H1 (cell line): ENCODE measurements around the gene DRC1. TPM values are rescaled to one million over a fixed set of nuclear protein-coding genes. Genes with fewer than 3 reads are reported as not detected.

ENCODE experiments used
- CHD1 ChIP-seq: IDR thresholded peaks from 2 replicates; pipeline ENCODE4 v1.6.1; 2012; ENCODE audit warnings: low read depth, low read length, improper control_type of control experiment
- EP300 ChIP-seq, 2 experiments: IDR thresholded peaks; 1 replicate in 1 of 2; 2 replicates in 1 of 2; pipeline ENCODE4 v1.6.1; 2011 to 2012; ENCODE audit warnings: low read depth in 2 of 2, low read length in 2 of 2, mild to moderate bottlenecking in 2 of 2, borderline replicate concordance in 1 of 2, inconsistent platforms in 1 of 2, moderate library complexity in 1 of 2
- polyA plus RNA-seq, 7 experiments: library from polyadenylated mRNA; depleted of rRNA in 3 of 7; stranded (reverse) in 5 of 7; unstranded in 2 of 7; fragments of >200 nt in 5 of 7; fragments of 200-250 nt in 2 of 7; gene quantifications; 1 replicate in 5 of 7; 2 replicates in 1 of 7; 4 replicates in 1 of 7; pipeline versions ENCODE4 v1.2.1 to v1.2.3, GENCODE V29; 2011 to 2013; ENCODE audit warnings: missing spikeins in 2 of 7, mixed read lengths in 2 of 7
- total RNA-seq: library from RNA; stranded (reverse); fragmentation: NEBNext Ultra II Directional; extraction: Animal tissue kit (Norgen Biotek cat#: 25700); gene quantifications from 2 replicates; pipeline ENCODE4 v1.2.1, GENCODE V29; 2021
- TF ChIP-seq, protein P1 (sequence below): fragments of 300-600 bp; sonication (generic); IDR thresholded peaks from 2 replicates; pipeline ENCODE4 v1.7.1; 2012; ENCODE audit warnings: low read length, moderate library complexity, mild to moderate bottlenecking, inconsistent platforms; ENCODE audit not compliant: insufficient replicate concordance

The DRC1 gene
- total and polyA plus RNA-seq, 2 of the 8 experiments (the other 6 are each of a cell fraction or from before 2014, with no cell fraction given): 0.08 TPM; not detected in 1

- TF ChIP-seq, protein P1, sequence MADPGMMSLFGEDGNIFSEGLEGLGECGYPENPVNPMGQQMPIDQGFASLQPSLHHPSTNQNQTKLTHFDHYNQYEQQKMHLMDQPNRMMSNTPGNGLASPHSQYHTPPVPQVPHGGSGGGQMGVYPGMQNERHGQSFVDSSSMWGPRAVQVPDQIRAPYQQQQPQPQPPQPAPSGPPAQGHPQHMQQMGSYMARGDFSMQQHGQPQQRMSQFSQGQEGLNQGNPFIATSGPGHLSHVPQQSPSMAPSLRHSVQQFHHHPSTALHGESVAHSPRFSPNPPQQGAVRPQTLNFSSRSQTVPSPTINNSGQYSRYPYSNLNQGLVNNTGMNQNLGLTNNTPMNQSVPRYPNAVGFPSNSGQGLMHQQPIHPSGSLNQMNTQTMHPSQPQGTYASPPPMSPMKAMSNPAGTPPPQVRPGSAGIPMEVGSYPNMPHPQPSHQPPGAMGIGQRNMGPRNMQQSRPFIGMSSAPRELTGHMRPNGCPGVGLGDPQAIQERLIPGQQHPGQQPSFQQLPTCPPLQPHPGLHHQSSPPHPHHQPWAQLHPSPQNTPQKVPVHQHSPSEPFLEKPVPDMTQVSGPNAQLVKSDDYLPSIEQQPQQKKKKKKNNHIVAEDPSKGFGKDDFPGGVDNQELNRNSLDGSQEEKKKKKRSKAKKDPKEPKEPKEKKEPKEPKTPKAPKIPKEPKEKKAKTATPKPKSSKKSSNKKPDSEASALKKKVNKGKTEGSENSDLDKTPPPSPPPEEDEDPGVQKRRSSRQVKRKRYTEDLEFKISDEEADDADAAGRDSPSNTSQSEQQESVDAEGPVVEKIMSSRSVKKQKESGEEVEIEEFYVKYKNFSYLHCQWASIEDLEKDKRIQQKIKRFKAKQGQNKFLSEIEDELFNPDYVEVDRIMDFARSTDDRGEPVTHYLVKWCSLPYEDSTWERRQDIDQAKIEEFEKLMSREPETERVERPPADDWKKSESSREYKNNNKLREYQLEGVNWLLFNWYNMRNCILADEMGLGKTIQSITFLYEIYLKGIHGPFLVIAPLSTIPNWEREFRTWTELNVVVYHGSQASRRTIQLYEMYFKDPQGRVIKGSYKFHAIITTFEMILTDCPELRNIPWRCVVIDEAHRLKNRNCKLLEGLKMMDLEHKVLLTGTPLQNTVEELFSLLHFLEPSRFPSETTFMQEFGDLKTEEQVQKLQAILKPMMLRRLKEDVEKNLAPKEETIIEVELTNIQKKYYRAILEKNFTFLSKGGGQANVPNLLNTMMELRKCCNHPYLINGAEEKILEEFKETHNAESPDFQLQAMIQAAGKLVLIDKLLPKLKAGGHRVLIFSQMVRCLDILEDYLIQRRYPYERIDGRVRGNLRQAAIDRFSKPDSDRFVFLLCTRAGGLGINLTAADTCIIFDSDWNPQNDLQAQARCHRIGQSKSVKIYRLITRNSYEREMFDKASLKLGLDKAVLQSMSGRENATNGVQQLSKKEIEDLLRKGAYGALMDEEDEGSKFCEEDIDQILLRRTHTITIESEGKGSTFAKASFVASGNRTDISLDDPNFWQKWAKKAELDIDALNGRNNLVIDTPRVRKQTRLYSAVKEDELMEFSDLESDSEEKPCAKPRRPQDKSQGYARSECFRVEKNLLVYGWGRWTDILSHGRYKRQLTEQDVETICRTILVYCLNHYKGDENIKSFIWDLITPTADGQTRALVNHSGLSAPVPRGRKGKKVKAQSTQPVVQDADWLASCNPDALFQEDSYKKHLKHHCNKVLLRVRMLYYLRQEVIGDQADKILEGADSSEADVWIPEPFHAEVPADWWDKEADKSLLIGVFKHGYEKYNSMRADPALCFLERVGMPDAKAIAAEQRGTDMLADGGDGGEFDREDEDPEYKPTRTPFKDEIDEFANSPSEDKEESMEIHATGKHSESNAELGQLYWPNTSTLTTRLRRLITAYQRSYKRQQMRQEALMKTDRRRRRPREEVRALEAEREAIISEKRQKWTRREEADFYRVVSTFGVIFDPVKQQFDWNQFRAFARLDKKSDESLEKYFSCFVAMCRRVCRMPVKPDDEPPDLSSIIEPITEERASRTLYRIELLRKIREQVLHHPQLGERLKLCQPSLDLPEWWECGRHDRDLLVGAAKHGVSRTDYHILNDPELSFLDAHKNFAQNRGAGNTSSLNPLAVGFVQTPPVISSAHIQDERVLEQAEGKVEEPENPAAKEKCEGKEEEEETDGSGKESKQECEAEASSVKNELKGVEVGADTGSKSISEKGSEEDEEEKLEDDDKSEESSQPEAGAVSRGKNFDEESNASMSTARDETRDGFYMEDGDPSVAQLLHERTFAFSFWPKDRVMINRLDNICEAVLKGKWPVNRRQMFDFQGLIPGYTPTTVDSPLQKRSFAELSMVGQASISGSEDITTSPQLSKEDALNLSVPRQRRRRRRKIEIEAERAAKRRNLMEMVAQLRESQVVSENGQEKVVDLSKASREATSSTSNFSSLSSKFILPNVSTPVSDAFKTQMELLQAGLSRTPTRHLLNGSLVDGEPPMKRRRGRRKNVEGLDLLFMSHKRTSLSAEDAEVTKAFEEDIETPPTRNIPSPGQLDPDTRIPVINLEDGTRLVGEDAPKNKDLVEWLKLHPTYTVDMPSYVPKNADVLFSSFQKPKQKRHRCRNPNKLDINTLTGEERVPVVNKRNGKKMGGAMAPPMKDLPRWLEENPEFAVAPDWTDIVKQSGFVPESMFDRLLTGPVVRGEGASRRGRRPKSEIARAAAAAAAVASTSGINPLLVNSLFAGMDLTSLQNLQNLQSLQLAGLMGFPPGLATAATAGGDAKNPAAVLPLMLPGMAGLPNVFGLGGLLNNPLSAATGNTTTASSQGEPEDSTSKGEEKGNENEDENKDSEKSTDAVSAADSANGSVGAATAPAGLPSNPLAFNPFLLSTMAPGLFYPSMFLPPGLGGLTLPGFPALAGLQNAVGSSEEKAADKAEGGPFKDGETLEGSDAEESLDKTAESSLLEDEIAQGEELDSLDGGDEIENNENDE: no peak
- TF ChIP-seq EP300 (IDR thresholded peaks at IDR 0.05; ENCODE audit: borderline replicate concordance in 1 of 2, low read depth in 2 of 2, low read length in 2 of 2): no peak
- TF ChIP-seq CHD1: no peak
- TF ChIP-seq, all 59 proteins: peak for 0
Observed at GRCh38 chr2:26470601-26471260, 69.0 kb downstream of the DRC1 start (continued).
